Stimulated activated CD8-positive, alpha-beta memory T cell treated with anti-CD3 and anti-CD28 coated beads, Interleukin-4, amount 100 ng/mL, for 24 hours (primary cell): Measurements from ENCODE around the gene IPCEF1.
"Not testable (repeated sequence)": the region's sequence is repeated elsewhere in the genome, so short reads cannot be mapped to it uniquely, and the experiment has no call there.

ENCODE experiments used
- DNase-seq: peaks from one replicate; pipeline ENCODE4 v3.0.0-alpha.2; 2020; ENCODE audit warnings: low read depth

IPCEF1 gene

DNA sequence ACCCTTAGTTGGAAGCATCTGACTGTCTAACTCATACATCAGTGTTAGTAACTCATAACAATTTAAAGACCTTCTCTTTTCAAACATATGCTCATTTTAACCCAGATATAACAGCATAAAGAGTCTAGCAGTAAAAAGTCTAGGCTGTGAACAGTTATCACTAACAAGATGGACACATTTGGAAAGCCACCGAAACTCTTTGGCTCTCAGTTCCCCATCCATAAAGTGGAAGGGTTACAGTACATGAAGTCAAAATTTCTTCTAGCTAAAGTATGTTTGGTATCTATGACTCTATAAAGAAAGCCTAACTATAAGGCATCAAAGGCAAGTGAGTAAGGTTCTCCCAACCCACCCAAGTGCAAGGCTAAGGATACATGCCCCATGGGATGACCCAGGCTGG lies 22.5 kb downstream of the IPCEF1 start:
- not testable (repeated sequence) for DNase-seq

DNA sequence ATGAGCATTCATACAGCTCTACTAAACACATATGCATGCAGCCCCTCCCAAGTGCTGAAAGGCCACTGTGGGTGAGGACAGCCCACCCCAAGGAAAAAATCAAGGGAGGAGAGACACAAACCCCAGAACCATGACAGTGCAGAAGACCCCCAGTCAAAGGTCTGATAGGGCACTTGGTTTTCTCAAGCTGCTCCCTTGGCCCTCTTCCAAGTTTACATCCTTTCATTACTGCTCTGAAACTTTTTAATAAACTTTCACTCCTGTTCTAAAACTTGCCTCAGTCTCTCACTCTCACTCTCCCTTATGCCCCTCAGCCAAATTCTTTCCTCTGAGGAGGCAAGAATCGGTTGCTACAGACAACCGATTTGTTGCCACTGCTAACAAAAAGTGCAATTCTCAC lies 24.9 kb downstream of the IPCEF1 start:
- no peak for DNase-seq

- no peak for DNase-seq
Measured at GRCh38 chr6:154329350-154330170, 27.0 kb downstream of the IPCEF1 start.

GRCh38 chr6:154327313-154327712 lies 29.3 kb downstream of the IPCEF1 start:
- not testable (repeated sequence) for DNase-seq

DNA sequence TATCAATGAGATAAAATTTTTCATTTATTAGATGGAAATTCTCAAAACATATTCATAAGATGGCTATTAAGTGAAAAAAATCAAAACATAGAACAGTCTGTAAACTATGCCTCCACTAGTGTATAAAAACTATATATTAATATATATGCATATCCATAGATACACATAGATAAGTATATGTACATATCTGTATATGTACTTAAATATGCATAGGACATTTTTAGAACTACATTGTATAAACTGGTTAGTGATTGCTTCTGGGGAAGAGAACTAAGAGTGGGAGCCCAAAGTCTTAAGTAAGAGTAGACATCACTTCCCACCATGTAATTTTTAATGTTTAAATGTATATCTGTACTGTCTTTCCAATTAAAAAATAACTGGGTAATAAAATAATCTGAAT lies 31.5 kb downstream of the IPCEF1 start:
- no peak for DNase-seq

GRCh38 chr6:154320181-154320580 lies 36.4 kb downstream of the IPCEF1 start:
- DNase-seq, result no peak

DNA sequence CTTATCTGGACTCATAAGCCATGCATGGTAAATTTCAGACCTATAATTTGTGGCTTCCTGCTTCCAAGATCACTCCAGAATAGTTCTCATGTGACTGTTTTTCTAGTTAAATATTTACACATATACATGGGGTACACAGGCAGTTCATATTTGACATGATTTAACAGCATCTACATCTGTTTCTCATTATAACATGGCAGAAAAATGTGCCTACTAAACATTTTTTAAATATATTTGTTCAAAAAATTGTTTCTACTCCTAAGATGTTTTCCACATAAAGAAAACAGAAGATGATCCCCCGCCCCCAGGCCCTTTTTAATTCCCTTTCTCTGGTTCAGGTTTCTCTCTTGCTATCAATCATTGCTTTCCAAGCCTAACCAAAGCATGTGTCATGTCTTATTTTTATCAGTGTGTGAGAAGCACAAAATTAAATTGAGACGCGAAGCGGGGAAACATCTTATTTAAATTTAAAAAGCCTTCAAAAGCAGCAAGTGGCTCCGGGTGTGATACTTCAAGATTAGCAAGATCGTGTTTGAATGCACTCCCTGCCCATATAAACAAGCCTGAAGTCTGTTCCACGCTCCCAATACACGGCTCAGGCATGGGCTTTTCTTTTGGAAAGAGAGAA lies 37.3 kb downstream of the IPCEF1 start:
- no peak for DNase-seq

DNA sequence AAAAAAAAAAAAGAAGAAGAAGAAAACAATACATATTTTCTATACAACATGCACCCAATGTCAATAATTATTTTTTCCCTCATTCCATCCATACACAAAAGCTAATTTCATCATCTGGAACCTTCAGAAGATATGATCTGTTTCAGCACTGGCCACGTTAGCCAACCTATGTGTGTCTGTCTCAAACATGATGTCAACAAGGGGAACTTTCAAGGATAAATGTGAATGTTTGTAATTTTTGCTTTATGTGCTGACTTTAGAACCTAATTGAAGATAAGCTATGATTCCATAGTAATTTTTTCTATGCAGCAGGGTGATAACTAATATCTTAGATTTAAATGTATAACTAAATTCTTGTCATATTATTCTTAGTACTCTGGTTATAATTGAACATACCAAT lies 37.9 kb downstream of the IPCEF1 start:
- no peak for DNase-seq

- DNase-seq, result no peak
Measured at GRCh38 chr6:154316131-154316530, 40.5 kb downstream of the IPCEF1 start.

DNA sequence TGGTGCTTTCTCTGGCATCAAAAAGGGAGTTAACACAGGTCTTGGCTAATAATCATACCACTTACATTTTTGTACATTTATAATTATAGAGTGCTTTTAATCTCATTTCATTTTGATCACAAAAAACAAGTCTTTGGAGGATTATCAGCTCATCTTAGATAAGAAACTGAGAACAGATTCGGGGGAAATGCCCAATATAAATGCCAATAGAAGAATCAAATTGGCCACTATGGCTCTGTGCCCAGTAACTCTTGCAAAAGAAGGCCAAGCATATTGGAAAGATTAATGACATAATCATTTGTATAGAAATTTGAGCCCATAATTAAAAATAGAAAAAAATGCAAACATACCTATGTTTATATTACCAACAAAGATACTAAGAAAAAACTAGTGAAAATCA lies 42.5 kb downstream of the IPCEF1 start:
- DNase-seq, result no peak

GRCh38 chr6:154308986-154309385 lies 47.6 kb downstream of the IPCEF1 start:
- no peak for DNase-seq

GRCh38 chr6:154307696-154308425 lies 48.7 kb downstream of the IPCEF1 start:
- DNase-seq, result no peak

GRCh38 chr6:154307147-154307546 lies 49.5 kb downstream of the IPCEF1 start:
- DNase-seq, result not testable (repeated sequence)

DNA sequence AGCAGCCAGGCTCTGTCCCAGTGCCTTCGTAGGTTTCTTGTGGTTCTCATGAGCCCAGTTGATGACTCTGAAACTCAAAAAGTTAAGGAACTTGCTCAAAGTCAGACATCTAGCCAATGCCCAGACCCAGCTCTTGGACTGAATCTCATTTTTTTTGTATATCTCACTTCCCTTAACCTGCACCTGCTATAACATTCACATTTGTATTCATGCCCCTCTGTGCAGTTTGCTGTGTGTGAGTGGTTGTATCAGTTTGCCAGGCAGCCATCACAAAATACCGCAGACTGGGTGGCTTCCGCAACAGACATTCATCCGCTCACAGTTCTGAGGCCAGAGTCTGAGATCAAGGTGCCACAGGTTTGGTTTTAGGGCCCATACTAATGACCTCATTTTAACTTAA lies 49.9 kb downstream of the IPCEF1 start:
- no peak for DNase-seq

- no peak for DNase-seq
Measured at GRCh38 chr6:154304191-154304590, 52.4 kb downstream of the IPCEF1 start.

GRCh38 chr6:154303642-154304041 lies 53.0 kb downstream of the IPCEF1 start:
- not testable (repeated sequence) for DNase-seq

DNA sequence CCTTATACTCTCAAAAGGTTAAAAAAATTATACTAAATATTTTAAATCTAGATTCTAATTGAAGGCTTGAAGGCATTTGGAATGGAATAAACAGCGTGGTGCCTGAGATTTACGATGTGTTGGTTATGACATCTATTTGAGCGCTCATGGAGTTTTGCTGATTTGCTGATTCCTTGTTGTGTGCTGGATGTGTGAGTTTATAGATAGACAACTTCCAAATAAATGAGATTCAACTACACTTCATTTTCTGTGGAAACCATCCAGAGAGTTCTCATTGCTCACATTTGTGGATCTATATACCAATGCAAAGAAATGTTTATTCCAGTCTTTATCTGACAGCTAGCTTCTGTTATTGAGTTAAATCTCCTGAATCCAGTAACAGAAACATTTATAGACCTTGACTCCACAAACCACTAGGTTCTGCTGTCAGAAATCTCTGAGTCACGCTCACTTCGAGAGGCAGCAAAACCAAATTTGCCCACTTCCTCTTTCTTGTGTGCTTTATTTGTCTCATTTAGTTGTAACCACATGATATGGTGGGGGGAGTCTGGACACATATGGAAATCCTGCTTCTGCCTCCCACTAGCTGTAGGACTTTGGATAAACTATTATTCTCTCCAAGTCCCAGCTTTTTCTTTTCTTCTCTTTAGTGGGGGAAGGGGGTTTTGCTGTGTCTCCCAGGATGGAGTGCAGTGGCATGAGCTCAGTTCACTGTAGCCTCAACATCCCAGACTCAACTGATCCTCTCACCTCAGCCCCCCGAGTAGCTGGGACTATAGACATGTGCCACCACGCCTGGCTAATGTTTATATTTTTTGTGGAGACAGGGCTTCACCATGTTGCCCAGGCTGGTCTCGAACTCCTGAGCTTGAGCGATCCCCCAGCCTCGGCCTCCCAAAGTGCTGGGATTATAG lies 54.5 kb downstream of the IPCEF1 start:
- no peak for DNase-seq

- no peak for DNase-seq
Measured at GRCh38 chr6:154301086-154301625, 55.4 kb downstream of the IPCEF1 start.

GRCh38 chr6:154298297-154298696 lies 58.3 kb downstream of the IPCEF1 start:
- no peak for DNase-seq

GRCh38 chr6:154297721-154298120 lies 58.9 kb downstream of the IPCEF1 start:
- no peak for DNase-seq

DNA sequence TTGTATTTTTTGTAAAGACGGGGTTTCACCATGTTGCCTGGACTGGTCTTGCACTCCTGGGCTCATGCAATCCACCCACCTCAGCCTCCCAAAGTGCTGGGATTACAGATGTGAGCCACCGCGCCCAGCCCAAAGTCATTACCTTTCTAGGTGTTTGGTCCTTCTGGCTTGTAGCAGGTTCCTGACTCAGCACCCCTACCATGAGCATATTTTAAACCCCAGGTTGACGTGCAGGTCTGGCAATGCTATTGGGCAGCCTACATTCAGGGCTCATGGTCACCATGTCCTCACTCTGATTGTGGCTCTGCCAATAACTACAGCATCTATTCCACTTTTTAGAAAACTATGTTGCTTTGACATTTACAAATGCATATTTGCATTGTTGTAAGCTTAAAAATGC lies 59.4 kb downstream of the IPCEF1 start:
- DNase-seq, result no peak

GRCh38 chr6:154295733-154296132 lies 60.9 kb downstream of the IPCEF1 start:
- no peak for DNase-seq
